GM12878 (cell line): Measurements from ENCODE around the gene ABCB9. TPM values are rescaled to one million over a fixed set of nuclear protein-coding genes. Genes with fewer than 3 reads are reported as not detected.

Experiments
- BRCA1 ChIP-seq: IDR thresholded peaks from 2 replicates; pipeline ENCODE4 v1.6.1; 2011; ENCODE audit warnings: low read depth, low read length, improper control_type of control experiment
- CHD1 ChIP-seq: IDR thresholded peaks from 2 replicates; pipeline ENCODE4 v1.6.1; 2012; ENCODE audit warnings: low read depth, low read length, improper control_type of control experiment
- CREB1 ChIP-seq: IDR thresholded peaks from 2 replicates; pipeline ENCODE4 v1.6.1; 2012; ENCODE audit warnings: low read depth, mild to moderate bottlenecking, inconsistent platforms
- EGR1 ChIP-seq, 2 experiments: IDR thresholded peaks; 1 replicate in 1 of 2; 2 replicates in 1 of 2; pipeline ENCODE4 v1.6.1; 2011 to 2012; ENCODE audit warnings: low read depth in 2 of 2, low read length in 2 of 2, borderline replicate concordance in 1 of 2, mild to moderate bottlenecking in 1 of 2, moderate library complexity in 1 of 2
- EP300 ChIP-seq, 2 experiments: fragments of 150-350 bp in 1 of 2; IDR thresholded peaks; 2 replicates each; pipeline ENCODE4 v1.6.1; 2011 to 2012; ENCODE audit warnings: low read depth in 2 of 2, low read length in 2 of 2, borderline replicate concordance in 1 of 2, improper control_type of control experiment in 1 of 2, inconsistent platforms in 1 of 2; ENCODE audit not compliant: control insufficient read depth in 1 of 2
- GABPA ChIP-seq: IDR thresholded peaks from 2 replicates; pipeline ENCODE4 v1.6.1; 2014; ENCODE audit warnings: antibody characterized with exemption, low read depth, mild to moderate bottlenecking, inconsistent platforms
- LARP7 ChIP-seq: fragments of 450-650 bp; IDR thresholded peaks from 2 replicates; pipeline ENCODE4 v1.6.1; 2017; ENCODE audit warnings: mild to moderate bottlenecking
- MEF2B ChIP-seq: fragments of 450-650 bp; IDR thresholded peaks from 2 replicates; pipeline ENCODE4 v1.6.1; 2018; ENCODE audit warnings: mild to moderate bottlenecking, moderate library complexity; ENCODE audit not compliant: partially characterized antibody, poor library complexity, severe bottlenecking
- MYC ChIP-seq: IDR thresholded peaks from 2 replicates; pipeline ENCODE4 v1.6.1; 2011; ENCODE audit warnings: mild to moderate bottlenecking, low read length, moderate library complexity, inconsistent platforms; ENCODE audit not compliant: insufficient read depth, insufficient replicate concordance, insufficient read length, severe bottlenecking
- NFIC ChIP-seq: IDR thresholded peaks from 2 replicates; pipeline ENCODE4 v1.6.1; 2012; ENCODE audit warnings: low read depth, mild to moderate bottlenecking, inconsistent platforms, low read length, moderate library complexity
- NFYA ChIP-seq: IDR thresholded peaks from 2 replicates; pipeline ENCODE4 v1.6.1; 2011; ENCODE audit warnings: low read depth, mild to moderate bottlenecking, low read length, improper control_type of control experiment, borderline replicate concordance
- PML ChIP-seq: IDR thresholded peaks from 2 replicates; pipeline ENCODE4 v1.6.1; 2012; ENCODE audit warnings: low read length, inconsistent platforms
- RB1 ChIP-seq: fragments of 450-650 bp; formaldehyde crosslinking; IDR thresholded peaks from 2 replicates; pipeline ENCODE4 v1.6.1; 2017; ENCODE audit warnings: mild to moderate bottlenecking, borderline replicate concordance
- SMARCA5 ChIP-seq: fragments of 450-650 bp; IDR thresholded peaks from 2 replicates; pipeline ENCODE4 v1.6.1; 2017; ENCODE audit warnings: mild to moderate bottlenecking
- TCF3 ChIP-seq: IDR thresholded peaks from 2 replicates; pipeline ENCODE4 v1.6.1; 2012; ENCODE audit warnings: low read depth, mild to moderate bottlenecking, low read length, borderline replicate concordance; ENCODE audit not compliant: insufficient read depth
- ZNF24 ChIP-seq: fragments of 450-650 bp; IDR thresholded peaks from 2 replicates; pipeline ENCODE4 v1.6.1; 2017; ENCODE audit warnings: antibody characterized with exemption, mild to moderate bottlenecking
- ZNF274 ChIP-seq: IDR thresholded peaks from one replicate; pipeline ENCODE4 v1.8.0; 2011; ENCODE audit not compliant: insufficient read length, insufficient read depth
- polyA plus RNA-seq, 11 experiments: library from polyadenylated mRNA; depleted of rRNA in 4 of 11; unstranded in 6 of 11; stranded (reverse) in 5 of 11; fragments of >200 nt; fragmentation: Nextera tagmentation in 4 of 11; fragmentation: Illumina TruSeq in 1 of 11; extraction: Ambion mirVana in 4 of 11; extraction: Trizol in 1 of 11; gene quantifications; 1 replicate in 1 of 11; 2 replicates in 10 of 11; pipeline versions ENCODE4 v1.2.1 to v1.2.3, GENCODE V29; 2011 to 2016; ENCODE audit warnings: inconsistent platforms in 2 of 11, missing spikeins in 2 of 11, low read depth in 1 of 11
- total RNA-seq, 4 experiments: library from RNA; depleted of rRNA in 3 of 4; stranded (reverse); fragments of >200 nt in 3 of 4; fragmentation: Illumina TruSeq in 1 of 4; extraction: Trizol in 1 of 4; gene quantifications; 2 replicates each; pipeline versions ENCODE4 v1.2.1 to v1.2.3, GENCODE V29; 2013 to 2021
- TF ChIP-seq, protein P1 (sequence below): fragments of 450-650 bp; conservative IDR thresholded peaks from 2 replicates; pipeline ENCODE4 v1.6.1; 2017; ENCODE audit warnings: mild to moderate bottlenecking, moderate library complexity
- TF ChIP-seq, protein P2 (sequence below): fragments of 450-650 bp; IDR thresholded peaks from 2 replicates; pipeline ENCODE4 v1.6.1; 2018; ENCODE audit warnings: mild to moderate bottlenecking, low read depth, moderate library complexity; ENCODE audit not compliant: partially characterized antibody
- TF ChIP-seq, protein P3 (sequence below): fragments of 450-650 bp; IDR thresholded peaks from 2 replicates; pipeline ENCODE4 v1.6.1; 2017; ENCODE audit warnings: mild to moderate bottlenecking, low read depth, inconsistent platforms; ENCODE audit not compliant: poor library complexity, severe bottlenecking

Gene ABCB9
- total and polyA plus RNA-seq, 10 of the 15 experiments (the other 5 are each of a cell fraction or from before 2014, with no cell fraction given), result 0.37 to 4.9 (median 3.1) TPM

DNA sequence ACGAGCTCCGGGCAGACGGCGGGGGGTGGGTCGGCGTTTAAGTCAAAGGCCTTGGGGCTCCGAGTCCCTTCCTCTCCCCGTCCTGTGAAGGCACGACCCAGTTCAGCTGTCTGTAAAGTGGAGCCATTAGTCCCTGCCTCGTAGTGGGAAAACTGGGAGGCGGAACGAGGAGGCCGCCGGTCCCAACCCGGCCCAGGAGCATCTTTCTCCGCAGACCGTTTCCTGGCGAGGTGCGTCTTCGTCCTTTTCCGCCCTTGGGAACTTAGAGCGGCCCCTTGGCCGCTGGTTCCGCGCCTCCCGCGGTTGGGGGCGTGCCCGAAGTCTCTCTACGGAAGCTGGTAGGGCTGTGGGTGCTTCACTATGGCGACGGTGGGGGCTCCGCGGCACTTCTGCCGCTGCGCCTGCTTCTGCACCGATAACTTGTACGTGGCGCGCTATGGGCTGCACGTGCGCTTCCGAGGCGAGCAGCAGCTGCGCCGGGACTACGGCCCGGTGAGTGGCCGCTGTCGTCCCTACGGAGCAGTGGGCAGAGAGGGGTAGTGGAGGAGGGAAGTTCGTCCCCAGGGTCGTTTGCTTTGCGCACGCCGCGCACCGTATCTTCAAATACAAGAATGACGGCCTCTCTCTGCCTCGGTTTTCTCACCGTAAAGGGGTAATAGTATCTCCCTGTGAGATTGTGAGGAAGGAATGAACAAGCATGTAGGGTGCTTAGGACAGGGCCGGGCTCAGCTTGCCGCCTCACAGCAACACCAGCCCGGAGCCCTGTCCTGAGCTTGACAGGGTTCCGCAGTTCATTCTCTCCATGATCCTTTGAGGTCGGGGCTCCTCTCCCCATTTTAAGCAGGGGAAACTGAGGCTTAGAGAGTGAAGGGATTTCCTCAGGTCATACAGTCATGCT is 8.9 kb upstream of the ABCB9 start, which contains the start of gene OGFOD2 (continued):
- TF ChIP-seq LARP7, result peak; percentile 82; the same call in 1 of the 2 replicates
- peak; percentile 28; the same call in 1 of the 2 replicates for TF ChIP-seq CREB1
- TF ChIP-seq MYC, result no peak
- TF ChIP-seq ZNF24, result no peak
- no peak for TF ChIP-seq TCF3
- no peak for TF ChIP-seq ZNF274
- no peak for TF ChIP-seq NFIC
- TF ChIP-seq, protein P1, sequence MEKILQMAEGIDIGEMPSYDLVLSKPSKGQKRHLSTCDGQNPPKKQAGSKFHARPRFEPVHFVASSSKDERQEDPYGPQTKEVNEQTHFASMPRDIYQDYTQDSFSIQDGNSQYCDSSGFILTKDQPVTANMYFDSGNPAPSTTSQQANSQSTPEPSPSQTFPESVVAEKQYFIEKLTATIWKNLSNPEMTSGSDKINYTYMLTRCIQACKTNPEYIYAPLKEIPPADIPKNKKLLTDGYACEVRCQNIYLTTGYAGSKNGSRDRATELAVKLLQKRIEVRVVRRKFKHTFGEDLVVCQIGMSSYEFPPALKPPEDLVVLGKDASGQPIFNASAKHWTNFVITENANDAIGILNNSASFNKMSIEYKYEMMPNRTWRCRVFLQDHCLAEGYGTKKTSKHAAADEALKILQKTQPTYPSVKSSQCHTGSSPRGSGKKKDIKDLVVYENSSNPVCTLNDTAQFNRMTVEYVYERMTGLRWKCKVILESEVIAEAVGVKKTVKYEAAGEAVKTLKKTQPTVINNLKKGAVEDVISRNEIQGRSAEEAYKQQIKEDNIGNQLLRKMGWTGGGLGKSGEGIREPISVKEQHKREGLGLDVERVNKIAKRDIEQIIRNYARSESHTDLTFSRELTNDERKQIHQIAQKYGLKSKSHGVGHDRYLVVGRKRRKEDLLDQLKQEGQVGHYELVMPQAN, result peak; percentile 94
- no peak for TF ChIP-seq SMARCA5
- TF ChIP-seq RB1, result peak; percentile 67
- no peak for TF ChIP-seq BRCA1
- TF ChIP-seq, protein P2, sequence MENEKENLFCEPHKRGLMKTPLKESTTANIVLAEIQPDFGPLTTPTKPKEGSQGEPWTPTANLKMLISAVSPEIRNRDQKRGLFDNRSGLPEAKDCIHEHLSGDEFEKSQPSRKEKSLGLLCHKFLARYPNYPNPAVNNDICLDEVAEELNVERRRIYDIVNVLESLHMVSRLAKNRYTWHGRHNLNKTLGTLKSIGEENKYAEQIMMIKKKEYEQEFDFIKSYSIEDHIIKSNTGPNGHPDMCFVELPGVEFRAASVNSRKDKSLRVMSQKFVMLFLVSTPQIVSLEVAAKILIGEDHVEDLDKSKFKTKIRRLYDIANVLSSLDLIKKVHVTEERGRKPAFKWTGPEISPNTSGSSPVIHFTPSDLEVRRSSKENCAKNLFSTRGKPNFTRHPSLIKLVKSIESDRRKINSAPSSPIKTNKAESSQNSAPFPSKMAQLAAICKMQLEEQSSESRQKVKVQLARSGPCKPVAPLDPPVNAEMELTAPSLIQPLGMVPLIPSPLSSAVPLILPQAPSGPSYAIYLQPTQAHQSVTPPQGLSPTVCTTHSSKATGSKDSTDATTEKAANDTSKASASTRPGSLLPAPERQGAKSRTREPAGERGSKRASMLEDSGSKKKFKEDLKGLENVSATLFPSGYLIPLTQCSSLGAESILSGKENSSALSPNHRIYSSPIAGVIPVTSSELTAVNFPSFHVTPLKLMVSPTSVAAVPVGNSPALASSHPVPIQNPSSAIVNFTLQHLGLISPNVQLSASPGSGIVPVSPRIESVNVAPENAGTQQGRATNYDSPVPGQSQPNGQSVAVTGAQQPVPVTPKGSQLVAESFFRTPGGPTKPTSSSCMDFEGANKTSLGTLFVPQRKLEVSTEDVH, result peak; percentile 28
- no peak for TF ChIP-seq CHD1
- peak; percentile 38 for TF ChIP-seq GABPA
- TF ChIP-seq MEF2B, result no peak
- TF ChIP-seq, protein P3, sequence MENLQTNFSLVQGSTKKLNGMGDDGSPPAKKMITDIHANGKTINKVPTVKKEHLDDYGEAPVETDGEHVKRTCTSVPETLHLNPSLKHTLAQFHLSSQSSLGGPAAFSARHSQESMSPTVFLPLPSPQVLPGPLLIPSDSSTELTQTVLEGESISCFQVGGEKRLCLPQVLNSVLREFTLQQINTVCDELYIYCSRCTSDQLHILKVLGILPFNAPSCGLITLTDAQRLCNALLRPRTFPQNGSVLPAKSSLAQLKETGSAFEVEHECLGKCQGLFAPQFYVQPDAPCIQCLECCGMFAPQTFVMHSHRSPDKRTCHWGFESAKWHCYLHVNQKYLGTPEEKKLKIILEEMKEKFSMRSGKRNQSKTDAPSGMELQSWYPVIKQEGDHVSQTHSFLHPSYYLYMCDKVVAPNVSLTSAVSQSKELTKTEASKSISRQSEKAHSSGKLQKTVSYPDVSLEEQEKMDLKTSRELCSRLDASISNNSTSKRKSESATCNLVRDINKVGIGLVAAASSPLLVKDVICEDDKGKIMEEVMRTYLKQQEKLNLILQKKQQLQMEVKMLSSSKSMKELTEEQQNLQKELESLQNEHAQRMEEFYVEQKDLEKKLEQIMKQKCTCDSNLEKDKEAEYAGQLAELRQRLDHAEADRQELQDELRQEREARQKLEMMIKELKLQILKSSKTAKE, result no peak
- peak in 1 of 2 experiments; percentile 31; a peak in 1 of 4 replicates for TF ChIP-seq EP300 (IDR thresholded peaks at IDR 0.05; ENCODE audit: borderline replicate concordance in 1 of 2, control insufficient read depth in 1 of 2, low read depth in 2 of 2, low read length in 2 of 2)
- peak; percentile 26; the same call in 1 of the 2 replicates for TF ChIP-seq PML
- peak in 1 of 2 experiments; percentile 27; a peak in 1 of 3 replicates for TF ChIP-seq EGR1 (IDR thresholded peaks at IDR 0.05; ENCODE audit: borderline replicate concordance in 1 of 2, low read depth in 2 of 2, low read length in 2 of 2)
- TF ChIP-seq NFYA, result no peak
